PC-3 (cell line): ENCODE data around the gene PLAAT4.

Experiments used
- CTCF ChIP-seq: fragments of 300-600 bp; sonication (generic); conservative IDR thresholded peaks from 2 replicates; pipeline ENCODE4 v1.5.1; 2017; ENCODE audit warnings: antibody characterized with exemption, low read depth, mild to moderate bottlenecking, low read length
- EZH2 ChIP-seq: fragments of 300-600 bp; sonication (generic); IDR thresholded peaks from one replicate; pipeline ENCODE4 v1.6.1; 2017; ENCODE audit warnings: antibody characterized with exemption, mild to moderate bottlenecking, low read length; ENCODE audit not compliant: unreplicated experiment

- no peak for TF ChIP-seq CTCF
- TF ChIP-seq EZH2 = no peak
Measured at GRCh38 chr11:63536669-63537292, at the start of gene PLAAT4.
